Cardiac fibroblast (primary cell): ENCODE results near the gene PARP3.
A peak's percentile ranks its signal among the peaks of the same experiment; 100 is the strongest.
"Not testable (repeated sequence)": the region's sequence is repeated elsewhere in the genome, so short reads cannot be mapped to it uniquely, and the experiment has no call there.

ENCODE experiments used
- DNase-seq, 2 donors: peaks; one replicate each; pipeline versions ENCODE4 v3.0.0 to v3.0.0-alpha.2; 2010; ENCODE audit warnings: low read depth in 2 of 2
- H3K4me3 ChIP-seq, 2 donors: replicated peaks in 1 of 2; 1 replicate in 1 of 2; 2 replicates in 1 of 2; pipeline ENCODE4 v1.5.1; 2011; ENCODE audit warnings: low read depth in 2 of 2, low read length in 2 of 2, mild to moderate bottlenecking in 2 of 2, moderate library complexity in 1 of 2
- TF ChIP-seq, protein P1 (sequence below): IDR thresholded peaks from one replicate; pipeline ENCODE4 v1.5.1; 2011; ENCODE audit warnings: low read depth, mild to moderate bottlenecking, low read length, inconsistent platforms

Gene PARP3

DNA sequence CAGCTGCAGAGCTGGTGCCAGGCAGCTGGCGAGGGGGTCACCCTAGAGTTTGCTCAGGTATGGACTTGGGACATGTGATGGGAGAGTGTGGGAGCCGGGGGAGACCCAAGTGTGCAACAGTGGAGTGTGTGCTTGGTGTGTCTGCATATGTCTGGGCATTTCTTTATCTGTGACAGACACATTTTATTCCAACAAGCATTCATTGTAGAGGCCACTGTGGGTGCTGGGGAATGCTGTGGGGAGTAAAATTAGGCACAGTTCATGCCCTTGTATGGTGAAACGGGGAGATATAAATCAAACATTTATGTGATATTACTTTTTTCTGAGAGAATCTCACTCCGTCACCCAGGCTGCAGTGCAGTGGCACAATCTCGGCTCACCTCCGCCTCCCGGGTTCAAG lies 45.4 kb downstream of the PARP3 start:
- TF ChIP-seq, protein P1, sequence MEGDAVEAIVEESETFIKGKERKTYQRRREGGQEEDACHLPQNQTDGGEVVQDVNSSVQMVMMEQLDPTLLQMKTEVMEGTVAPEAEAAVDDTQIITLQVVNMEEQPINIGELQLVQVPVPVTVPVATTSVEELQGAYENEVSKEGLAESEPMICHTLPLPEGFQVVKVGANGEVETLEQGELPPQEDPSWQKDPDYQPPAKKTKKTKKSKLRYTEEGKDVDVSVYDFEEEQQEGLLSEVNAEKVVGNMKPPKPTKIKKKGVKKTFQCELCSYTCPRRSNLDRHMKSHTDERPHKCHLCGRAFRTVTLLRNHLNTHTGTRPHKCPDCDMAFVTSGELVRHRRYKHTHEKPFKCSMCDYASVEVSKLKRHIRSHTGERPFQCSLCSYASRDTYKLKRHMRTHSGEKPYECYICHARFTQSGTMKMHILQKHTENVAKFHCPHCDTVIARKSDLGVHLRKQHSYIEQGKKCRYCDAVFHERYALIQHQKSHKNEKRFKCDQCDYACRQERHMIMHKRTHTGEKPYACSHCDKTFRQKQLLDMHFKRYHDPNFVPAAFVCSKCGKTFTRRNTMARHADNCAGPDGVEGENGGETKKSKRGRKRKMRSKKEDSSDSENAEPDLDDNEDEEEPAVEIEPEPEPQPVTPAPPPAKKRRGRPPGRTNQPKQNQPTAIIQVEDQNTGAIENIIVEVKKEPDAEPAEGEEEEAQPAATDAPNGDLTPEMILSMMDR = no peak
- no peak for DNase-seq

DNA sequence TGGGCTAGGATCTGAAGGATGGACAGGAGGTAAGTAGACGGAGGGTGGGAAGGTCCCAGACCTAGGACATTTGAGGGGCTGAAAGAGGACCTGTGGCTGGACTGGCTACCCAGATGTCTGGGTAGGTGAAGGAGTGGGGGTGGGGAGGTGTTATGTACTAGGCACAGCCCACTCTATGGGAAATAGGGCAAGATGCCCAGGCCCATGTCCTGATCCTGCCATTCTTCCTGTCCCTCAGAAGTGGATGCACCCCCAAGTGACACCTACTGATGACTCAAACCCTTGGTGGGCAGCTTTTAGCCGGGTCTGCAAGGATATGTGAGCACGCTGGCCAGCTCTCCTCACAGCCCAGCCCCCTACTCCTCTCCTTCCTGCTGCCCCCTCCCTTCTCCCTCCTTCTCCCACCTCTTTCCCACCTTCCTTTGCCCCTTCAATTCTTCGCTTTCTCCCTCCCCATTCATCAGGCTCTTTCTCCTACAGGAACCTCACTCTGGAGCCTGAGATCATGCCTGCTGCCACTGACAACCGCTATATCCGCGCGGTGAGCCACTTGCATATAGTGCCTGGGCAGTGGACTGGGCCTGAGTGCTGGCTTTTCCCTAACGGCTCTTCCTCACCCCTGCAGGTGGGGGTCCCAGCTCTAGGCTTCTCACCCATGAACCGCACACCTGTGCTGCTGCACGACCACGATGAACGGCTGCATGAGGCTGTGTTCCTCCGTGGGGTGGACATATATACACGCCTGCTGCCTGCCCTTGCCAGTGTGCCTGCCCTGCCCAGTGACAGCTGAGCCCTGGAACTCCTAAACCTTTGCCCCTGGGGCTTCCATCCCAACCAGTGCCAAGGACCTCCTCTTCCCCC lies 46.4 kb downstream of the PARP3 start:
- DNase-seq = no peak
- no peak overlapping the region for H3K4me3 ChIP-seq
- TF ChIP-seq, protein P1 = no peak

More for the DNA sequence above, 45.4 kb downstream of the PARP3 start:
- H3K4me3 ChIP-seq = no peak overlapping the region

DNA sequence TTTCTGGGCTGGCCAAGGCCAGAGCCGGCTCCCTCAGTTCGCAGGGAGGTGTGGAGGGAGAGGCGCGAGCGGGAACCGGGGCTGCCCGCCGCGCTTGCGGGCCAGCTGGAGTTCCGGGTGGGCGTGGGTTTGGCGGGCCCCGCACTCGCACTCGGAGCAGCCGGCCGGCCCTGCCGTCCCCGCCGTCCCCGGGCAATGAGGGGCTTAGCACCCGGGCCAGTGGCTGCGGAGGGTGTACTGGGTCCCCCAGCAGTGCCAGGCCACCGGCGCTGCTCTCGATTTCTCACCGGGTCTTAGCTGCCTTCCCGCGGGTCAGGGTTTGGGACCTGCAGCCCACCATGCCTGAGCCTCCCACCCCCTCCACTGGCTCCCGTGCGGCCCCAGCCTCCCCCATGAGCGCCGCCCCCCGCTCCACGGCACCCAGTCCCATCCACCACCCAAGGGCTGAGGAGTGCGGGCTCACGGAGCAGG lies 48.4 kb downstream of the PARP3 start:
- not testable (repeated sequence) for H3K4me3 ChIP-seq, DNase-seq

DNA sequence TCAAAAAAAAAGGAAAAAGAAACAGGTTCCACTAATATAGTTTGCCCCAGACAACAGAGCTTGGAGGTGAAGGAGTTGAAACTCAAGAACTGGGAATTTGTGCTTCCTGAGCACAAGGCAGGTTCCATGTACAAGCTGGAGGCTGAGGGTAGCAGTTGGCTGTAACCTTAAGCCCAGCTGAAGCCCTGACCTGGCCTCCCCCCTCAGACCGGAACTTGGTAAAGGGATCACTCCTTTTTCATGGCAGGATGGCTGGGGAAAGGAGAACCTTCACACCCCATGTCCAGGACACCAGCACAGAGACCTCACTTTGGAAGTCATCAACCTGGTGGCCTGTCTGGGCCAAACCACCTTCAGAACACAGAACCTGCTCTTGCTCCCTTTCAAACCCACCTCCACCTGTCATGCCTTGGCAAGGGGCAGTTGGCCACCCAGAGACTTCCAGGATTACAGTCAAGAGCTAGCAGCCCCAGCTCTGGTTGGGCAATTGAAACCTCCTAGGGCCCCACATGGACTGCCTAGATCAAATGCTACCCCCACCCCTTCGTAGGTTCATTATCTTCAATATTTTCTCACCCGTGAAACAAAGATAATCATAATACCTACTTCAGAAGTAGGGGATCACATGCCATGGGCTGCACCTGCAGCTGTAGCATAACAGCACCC lies 50.0 kb downstream of the PARP3 start:
- H3K4me3 ChIP-seq = no peak overlapping the region
- TF ChIP-seq, protein P1 = no peak
- no peak for DNase-seq

DNA sequence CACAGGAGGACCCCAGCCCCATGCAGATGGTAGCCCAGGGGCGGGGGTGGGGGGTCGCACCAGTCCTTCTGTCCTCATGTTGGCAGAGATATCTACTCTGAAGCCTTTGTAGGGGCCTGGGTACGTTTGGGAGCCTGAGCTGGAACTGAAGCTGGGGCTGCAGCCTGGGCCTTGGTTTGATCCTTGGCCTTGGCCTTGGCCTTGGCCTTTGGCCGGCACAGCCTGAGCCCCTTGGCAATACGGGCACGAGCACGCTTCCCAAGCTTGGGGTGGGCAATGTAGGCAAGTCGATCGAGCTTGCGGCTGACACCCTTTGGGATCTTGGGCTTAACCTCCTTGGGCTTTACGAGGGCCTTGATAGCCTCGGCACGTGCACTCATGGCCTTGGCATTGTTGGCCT lies 51.5 kb downstream of the PARP3 start:
- not testable (repeated sequence) for H3K4me3 ChIP-seq, DNase-seq

DNA sequence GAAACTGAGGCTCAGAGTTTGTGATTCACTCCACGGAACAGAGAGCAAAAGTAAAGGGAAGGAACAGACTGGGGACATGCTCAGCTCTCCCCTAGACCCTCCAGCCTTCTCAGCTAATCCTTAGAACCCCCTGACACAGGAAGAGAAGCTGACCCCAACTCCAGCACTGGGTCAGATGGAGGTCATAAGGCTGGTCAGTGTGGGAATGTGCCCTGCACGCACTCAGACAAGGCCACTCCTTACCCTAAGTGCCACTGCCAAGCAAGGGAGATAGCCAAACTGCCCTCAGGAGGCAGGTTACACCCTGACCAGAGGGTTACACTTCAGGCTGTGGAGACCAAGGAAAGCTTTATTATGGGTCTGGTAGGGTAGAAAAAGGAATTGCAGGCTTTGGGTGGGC lies 52.4 kb downstream of the PARP3 start:
- peak overlapping the region; percentile 77 to 89 for H3K4me3 ChIP-seq
- DNase-seq = no peak
- TF ChIP-seq, protein P1 = no peak

DNA sequence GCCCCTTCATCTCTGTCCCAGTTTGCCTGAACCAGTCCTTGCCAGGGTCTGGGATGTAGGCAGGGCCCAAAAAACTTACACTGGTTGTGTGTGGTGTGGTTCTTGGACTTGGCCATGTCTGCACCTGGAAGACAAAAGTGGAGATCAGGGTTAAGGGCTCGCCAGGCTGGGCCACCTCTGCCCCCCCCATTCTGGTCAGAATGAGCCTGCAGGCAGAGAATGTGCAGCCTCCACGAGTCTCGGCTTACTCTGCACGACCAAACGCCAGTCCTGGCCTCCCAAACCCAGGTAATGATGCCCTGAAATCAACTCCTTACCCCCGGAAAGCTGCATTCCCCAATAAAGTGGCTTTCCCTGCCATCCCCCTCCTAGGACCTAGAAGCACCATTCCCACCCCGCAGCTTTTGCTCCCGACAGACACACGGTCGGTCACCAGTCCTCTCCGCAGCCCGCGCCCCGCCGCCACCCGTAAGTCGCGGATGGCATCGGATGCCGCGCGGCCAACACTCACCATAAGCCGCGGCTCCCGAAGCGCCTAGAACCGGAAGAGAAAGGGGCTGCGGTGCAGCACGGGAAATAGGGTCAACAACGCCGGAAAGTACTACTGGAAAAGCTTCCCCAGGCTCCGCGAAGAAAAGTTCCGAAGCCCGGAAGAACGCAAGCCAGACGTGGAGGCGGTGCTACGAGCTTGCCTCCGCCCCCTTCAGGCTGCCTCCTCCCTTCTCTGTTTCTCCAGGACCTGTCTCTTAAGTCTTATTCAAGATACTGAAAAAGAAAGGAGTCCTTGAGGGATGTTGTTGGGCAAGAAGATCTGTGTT lies 53.4 kb downstream of the PARP3 start, which contains the start of gene RPL29:
RPL29 (minus strand) TSS at position 550 of the 818 bp plus-strand sequence; CDS start at position 116, 434 bp downstream.
- H3K4me3 ChIP-seq = peak within 1 kb of the TSS; percentile 77 to 89
- TF ChIP-seq, protein P1 = no peak
- peak; percentile 97 for DNase-seq
